ENCODE measurements around the gene STK40.

The STK40 gene

GRCh38 chr1:36309397-36309796 lies 76.3 kb downstream of the STK40 start:
- TF ChIP-seq CTCF (IDR thresholded peaks at IDR 0.05; ENCODE audit: low read depth, low read length): no peak
- no peak for TF ChIP-seq EZH2phosphoT487 (IDR thresholded peaks at IDR 0.05; ENCODE audit: low read depth)
- Histone ChIP-seq H3K4me1 (ENCODE audit: low read length) (peaks cover 23% of the 10 kb centered on the region), H3K36me3 (replicated peaks; ENCODE audit: low read depth, low read length) (peaks cover 26% of the 10 kb centered on the region)

GRCh38 chr1:36307601-36308330 lies 78.0 kb downstream of the STK40 start:
- TF ChIP-seq CTCF (IDR thresholded peaks at IDR 0.05; ENCODE audit: low read depth, low read length): no peak
- no peak for TF ChIP-seq EZH2phosphoT487 (IDR thresholded peaks at IDR 0.05; ENCODE audit: low read depth)
- H4K20me1 ChIP-seq (ENCODE audit: insufficient read depth, low read length): peaks cover 6% of the 10 kb centered on the region; the same call in 1 of the 2 replicates
- no peaks in the 10 kb centered on the region for H3K9me3 ChIP-seq (ENCODE audit: insufficient read depth, low read length)
- peak overlapping the region; percentile 88 for H3K9ac ChIP-seq (ENCODE audit: low read length)
- peaks cover 31% of the 10 kb centered on the region for H3K79me2 ChIP-seq (ENCODE audit: low read length)
- H2AFZ ChIP-seq (ENCODE audit: low read depth, low read length): no peak overlapping the region
- peak overlapping the region; percentile 96 for H3K4me2 ChIP-seq (ENCODE audit: low read length)
- H3K36me3 ChIP-seq (replicated peaks; ENCODE audit: low read depth, low read length): peaks cover 31% of the 10 kb centered on the region
- no peak overlapping the region for H3K27ac ChIP-seq (ENCODE audit: low read length)
- H3K4me3 ChIP-seq (ENCODE audit: low read length): peak overlapping the region; percentile 100
- H3K27me3 ChIP-seq (ENCODE audit: low read depth, low read length): no peaks in the 10 kb centered on the region
- H3K4me1 ChIP-seq (ENCODE audit: low read length): peaks cover 37% of the 10 kb centered on the region

More at GRCh38 chr1:36309397-36309796, 76.3 kb downstream of the STK40 start:
- Histone ChIP-seq H3K27me3 (ENCODE audit: low read depth, low read length) (no peaks in the 10 kb centered on the region), H3K4me2 (ENCODE audit: low read length) (no peak overlapping the region), H3K4me3 (ENCODE audit: low read length) (no peak overlapping the region), H3K9me3 (ENCODE audit: insufficient read depth, low read length) (no peaks in the 10 kb centered on the region), H3K9ac (ENCODE audit: low read length) (no peak overlapping the region), H3K27ac (ENCODE audit: low read length) (no peak overlapping the region), H4K20me1 (ENCODE audit: insufficient read depth, low read length) (peaks cover 6% of the 10 kb centered on the region; the same call in 1 of the 2 replicates), H2AFZ (ENCODE audit: low read depth, low read length) (no peak overlapping the region), H3K79me2 (ENCODE audit: low read length) (peaks cover 29% of the 10 kb centered on the region)

GRCh38 chr1:36306902-36307456 lies 78.7 kb downstream of the STK40 start:
- Histone ChIP-seq H2AFZ (ENCODE audit: low read depth, low read length) (0 out of 2 replicates have a peak overlapping the region, but pooled peaks have one; percentile 60), H3K4me2 (ENCODE audit: low read length) (peak overlapping the region; percentile 96)

More at GRCh38 chr1:36306902-36307456, 78.7 kb downstream of the STK40 start:
- Histone ChIP-seq H3K27ac (ENCODE audit: low read length) (peak overlapping the region; percentile 100), H3K36me3 (replicated peaks; ENCODE audit: low read depth, low read length) (peaks cover 28% of the 10 kb centered on the region), H3K9me3 (ENCODE audit: insufficient read depth, low read length) (no peaks in the 10 kb centered on the region), H3K9ac (ENCODE audit: low read length) (peak overlapping the region; percentile 88), H4K20me1 (ENCODE audit: insufficient read depth, low read length) (peaks cover 6% of the 10 kb centered on the region; the same call in 1 of the 2 replicates), H3K27me3 (ENCODE audit: low read depth, low read length) (no peaks in the 10 kb centered on the region), H3K4me1 (ENCODE audit: low read length) (peaks cover 45% of the 10 kb centered on the region), H3K79me2 (ENCODE audit: low read length) (peaks cover 31% of the 10 kb centered on the region), H3K4me3 (ENCODE audit: low read length) (peak overlapping the region; percentile 100)
- TF ChIP-seq CTCF (IDR thresholded peaks at IDR 0.05; ENCODE audit: low read depth, low read length) (no peak), EZH2phosphoT487 (IDR thresholded peaks at IDR 0.05; ENCODE audit: low read depth) (no peak)
